ENCODE measurements around the gene ABCA6. TPM values are rescaled to one million over a fixed set of nuclear protein-coding genes. Genes with fewer than 3 reads are reported as not detected.
"Not testable (repeated sequence)": the region's sequence is repeated elsewhere in the genome, so short reads cannot be mapped to it uniquely, and the experiment has no call there.

ABCA6 gene
- total RNA-seq, 1 experiment from 2014 or later, result 2.1 TPM

DNA sequence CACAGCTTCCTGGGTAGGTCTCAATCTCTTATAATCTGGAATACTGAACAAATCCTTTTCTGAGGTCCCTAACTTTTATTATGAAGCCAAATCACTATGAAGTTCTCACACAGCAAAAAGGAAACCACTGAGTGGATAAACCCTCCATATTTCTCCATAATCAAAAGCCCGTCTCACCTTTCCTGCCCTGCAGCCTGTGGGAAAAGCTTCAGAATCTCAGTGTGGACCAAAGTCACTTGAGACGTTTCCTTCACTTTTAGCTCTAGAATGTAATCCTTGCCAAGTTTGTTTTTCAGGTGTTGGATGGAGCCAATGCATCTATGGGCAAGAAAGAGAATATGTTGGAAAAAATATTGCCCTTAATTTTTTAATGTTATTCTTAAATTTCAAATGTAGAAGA is 59.0 kb downstream of the ABCA6 start:
- H3K9me3 ChIP-seq (ENCODE audit: low read depth, low read length, poor library complexity, severe bottlenecking), result peaks cover 14% of the 10 kb centered on the region
- no peak overlapping the region for H3K4me3 ChIP-seq (ENCODE audit: low read depth, low read length, poor library complexity, severe bottlenecking)
- BruUV-seq (replicated peaks), result no TSS peak
- TF ChIP-seq, protein P1, sequence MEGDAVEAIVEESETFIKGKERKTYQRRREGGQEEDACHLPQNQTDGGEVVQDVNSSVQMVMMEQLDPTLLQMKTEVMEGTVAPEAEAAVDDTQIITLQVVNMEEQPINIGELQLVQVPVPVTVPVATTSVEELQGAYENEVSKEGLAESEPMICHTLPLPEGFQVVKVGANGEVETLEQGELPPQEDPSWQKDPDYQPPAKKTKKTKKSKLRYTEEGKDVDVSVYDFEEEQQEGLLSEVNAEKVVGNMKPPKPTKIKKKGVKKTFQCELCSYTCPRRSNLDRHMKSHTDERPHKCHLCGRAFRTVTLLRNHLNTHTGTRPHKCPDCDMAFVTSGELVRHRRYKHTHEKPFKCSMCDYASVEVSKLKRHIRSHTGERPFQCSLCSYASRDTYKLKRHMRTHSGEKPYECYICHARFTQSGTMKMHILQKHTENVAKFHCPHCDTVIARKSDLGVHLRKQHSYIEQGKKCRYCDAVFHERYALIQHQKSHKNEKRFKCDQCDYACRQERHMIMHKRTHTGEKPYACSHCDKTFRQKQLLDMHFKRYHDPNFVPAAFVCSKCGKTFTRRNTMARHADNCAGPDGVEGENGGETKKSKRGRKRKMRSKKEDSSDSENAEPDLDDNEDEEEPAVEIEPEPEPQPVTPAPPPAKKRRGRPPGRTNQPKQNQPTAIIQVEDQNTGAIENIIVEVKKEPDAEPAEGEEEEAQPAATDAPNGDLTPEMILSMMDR (conservative IDR thresholded peaks at IDR 0.05; ENCODE audit: low read depth, low read length), result no peak
- no peak for TF ChIP-seq EZH2 (IDR thresholded peaks at IDR 0.05; ENCODE audit: borderline replicate concordance, low read depth, low read length, poor library complexity, severe bottlenecking)
- ChIA-PET POLR2A (ENCODE audit: low non-redundant PET) (no interaction called here), CTCF (no interaction called here)
- H3K36me3 ChIP-seq (ENCODE audit: insufficient read depth, low read length, poor library complexity, severe bottlenecking), result no peaks in the 10 kb centered on the region
- H3K27ac ChIP-seq (ENCODE audit: low read depth, low read length, poor library complexity, severe bottlenecking), result no peak overlapping the region
- no peak for DNase-seq (ENCODE audit: low spot score)
- H3K27me3 ChIP-seq (replicated peaks; ENCODE audit: insufficient read depth, low read depth, low read length, poor library complexity), result no peaks in the 10 kb centered on the region
- intact Hi-C loops (cut with micrococcal nuclease; ENCODE audit: unreplicated experiment), result no loop called here
- H3K4me1 ChIP-seq (ENCODE audit: insufficient read depth, low read length, poor library complexity, severe bottlenecking), result peaks cover 4% of the 10 kb centered on the region

- POLR2A ChIA-PET (ENCODE audit: low non-redundant PET), result no interaction called here
- CTCF ChIA-PET, result no interaction called here
- no peak for TF ChIP-seq EZH2 (IDR thresholded peaks at IDR 0.05; ENCODE audit: borderline replicate concordance, low read depth, low read length, poor library complexity, severe bottlenecking)
- intact Hi-C loops (cut with micrococcal nuclease; ENCODE audit: unreplicated experiment), result no loop called here
- no TSS peak for BruUV-seq (replicated peaks)
- peak; percentile 62 for DNase-seq (ENCODE audit: low spot score)
- H3K27me3 ChIP-seq (replicated peaks; ENCODE audit: insufficient read depth, low read depth, low read length, poor library complexity), result no peaks in the 10 kb centered on the region
- no peak overlapping the region for H3K4me3 ChIP-seq (ENCODE audit: low read depth, low read length, poor library complexity, severe bottlenecking)
- no peaks in the 10 kb centered on the region for H3K36me3 ChIP-seq (ENCODE audit: insufficient read depth, low read length, poor library complexity, severe bottlenecking)
- peaks cover 4% of the 10 kb centered on the region for H3K4me1 ChIP-seq (ENCODE audit: insufficient read depth, low read length, poor library complexity, severe bottlenecking)
- H3K9me3 ChIP-seq (ENCODE audit: low read depth, low read length, poor library complexity, severe bottlenecking), result peaks cover 14% of the 10 kb centered on the region
- no peak overlapping the region for H3K27ac ChIP-seq (ENCODE audit: low read depth, low read length, poor library complexity, severe bottlenecking)
These were observed 62.8 kb downstream of the ABCA6 start for GRCh38 chr17:69078864-69079263.

DNA sequence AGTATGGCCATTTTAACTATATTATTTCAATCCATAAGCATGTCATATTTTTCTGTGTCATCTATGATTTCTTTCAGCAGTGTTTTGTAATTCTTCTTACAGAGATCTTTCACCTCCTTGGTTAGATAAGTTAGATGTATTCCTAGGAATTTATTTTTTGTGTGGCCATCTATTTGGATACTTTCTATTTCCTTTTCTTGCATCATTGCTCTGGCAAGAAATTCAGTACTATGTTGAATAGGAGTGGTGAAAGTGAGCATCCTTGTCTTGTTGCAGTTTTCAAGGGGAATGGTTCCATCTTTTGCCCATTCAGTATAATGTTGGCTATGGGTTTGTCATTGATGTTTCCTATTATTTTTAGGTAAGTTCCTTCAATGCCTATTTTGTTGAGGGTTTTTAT is 65.9 kb downstream of the ABCA6 start:
- Histone ChIP-seq H3K9me3 (ENCODE audit: low read depth, low read length, poor library complexity, severe bottlenecking) (no peaks in the 10 kb centered on the region), H3K4me1 (ENCODE audit: insufficient read depth, low read length, poor library complexity, severe bottlenecking) (peaks cover 4% of the 10 kb centered on the region), H3K27me3 (replicated peaks; ENCODE audit: insufficient read depth, low read depth, low read length, poor library complexity) (no peaks in the 10 kb centered on the region), H3K27ac (ENCODE audit: low read depth, low read length, poor library complexity, severe bottlenecking) (no peak overlapping the region), H3K36me3 (ENCODE audit: insufficient read depth, low read length, poor library complexity, severe bottlenecking) (no peaks in the 10 kb centered on the region), H3K4me3 (ENCODE audit: low read depth, low read length, poor library complexity, severe bottlenecking) (no peak overlapping the region)
- ChIA-PET POLR2A (ENCODE audit: low non-redundant PET) (no interaction called here), CTCF (no interaction called here)
- DNase-seq (ENCODE audit: low spot score), result no peak
- intact Hi-C loops (cut with micrococcal nuclease; ENCODE audit: unreplicated experiment), result no loop called here
- BruUV-seq (replicated peaks), result no TSS peak
- no peak for TF ChIP-seq EZH2 (IDR thresholded peaks at IDR 0.05; ENCODE audit: borderline replicate concordance, low read depth, low read length, poor library complexity, severe bottlenecking)
- TF ChIP-seq, protein P1 (conservative IDR thresholded peaks at IDR 0.05; ENCODE audit: low read depth, low read length), result no peak

DNA sequence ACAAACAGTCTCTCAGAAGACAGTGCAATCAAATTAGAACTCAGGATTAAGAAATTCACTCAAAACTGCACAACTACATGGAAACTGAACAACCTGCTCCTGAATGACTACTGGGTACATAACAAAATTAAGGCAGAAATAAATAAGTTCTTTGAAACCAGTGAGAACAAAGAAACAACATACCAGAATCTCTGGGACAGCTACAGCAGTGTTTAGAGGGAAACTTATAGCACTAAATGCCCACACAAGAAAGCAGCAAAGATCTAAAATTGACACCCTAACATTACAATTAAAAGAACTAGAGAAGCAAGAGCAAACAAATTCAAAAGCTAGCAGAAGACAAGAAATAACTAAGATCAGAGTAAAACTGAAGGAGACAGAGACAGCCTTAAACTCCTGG is 68.3 kb downstream of the ABCA6 start:
- BruUV-seq (replicated peaks); DNase-seq (ENCODE audit: low spot score); H3K9me3 ChIP-seq (ENCODE audit: low read depth, low read length, poor library complexity, severe bottlenecking); CTCF ChIA-PET; intact Hi-C loops (cut with micrococcal nuclease; ENCODE audit: unreplicated experiment); H3K27ac ChIP-seq (ENCODE audit: low read depth, low read length, poor library complexity, severe bottlenecking); POLR2A ChIA-PET (ENCODE audit: low non-redundant PET); H3K4me1 ChIP-seq (ENCODE audit: insufficient read depth, low read length, poor library complexity, severe bottlenecking); H3K27me3 ChIP-seq (replicated peaks; ENCODE audit: insufficient read depth, low read depth, low read length, poor library complexity); H3K36me3 ChIP-seq (ENCODE audit: insufficient read depth, low read length, poor library complexity, severe bottlenecking); H3K4me3 ChIP-seq (ENCODE audit: low read depth, low read length, poor library complexity, severe bottlenecking): not testable (repeated sequence)

- H3K36me3 ChIP-seq (ENCODE audit: insufficient read depth, low read length, poor library complexity, severe bottlenecking); POLR2A ChIA-PET (ENCODE audit: low non-redundant PET); H3K4me1 ChIP-seq (ENCODE audit: insufficient read depth, low read length, poor library complexity, severe bottlenecking); H3K4me3 ChIP-seq (ENCODE audit: low read depth, low read length, poor library complexity, severe bottlenecking); H3K27ac ChIP-seq (ENCODE audit: low read depth, low read length, poor library complexity, severe bottlenecking); intact Hi-C loops (cut with micrococcal nuclease; ENCODE audit: unreplicated experiment); CTCF ChIA-PET; DNase-seq (ENCODE audit: low spot score); H3K9me3 ChIP-seq (ENCODE audit: low read depth, low read length, poor library complexity, severe bottlenecking); BruUV-seq (replicated peaks); H3K27me3 ChIP-seq (replicated peaks; ENCODE audit: insufficient read depth, low read depth, low read length, poor library complexity): not testable (repeated sequence)
These were observed 68.9 kb downstream of the ABCA6 start for GRCh38 chr17:69072803-69073256.

DNA sequence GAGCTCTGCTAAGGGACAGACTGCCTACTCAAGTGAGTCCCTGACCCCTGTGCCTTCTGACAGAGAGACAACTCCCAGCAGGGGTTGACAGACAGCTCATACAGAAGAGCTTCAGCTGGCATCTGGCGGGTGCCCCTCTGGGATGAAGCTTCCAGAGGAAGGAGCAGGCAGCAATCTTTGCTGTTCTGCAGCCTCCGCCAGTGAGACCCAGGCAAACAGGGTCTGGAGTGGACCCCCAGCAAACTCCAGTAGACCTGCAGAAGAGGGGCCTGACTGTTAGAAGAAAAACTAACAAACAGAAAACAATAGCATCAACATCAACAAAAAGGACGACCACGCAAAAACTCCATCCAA is 70.5 kb downstream of the ABCA6 start:
- H3K36me3 ChIP-seq (ENCODE audit: insufficient read depth, low read length, poor library complexity, severe bottlenecking); H3K4me1 ChIP-seq (ENCODE audit: insufficient read depth, low read length, poor library complexity, severe bottlenecking); H3K9me3 ChIP-seq (ENCODE audit: low read depth, low read length, poor library complexity, severe bottlenecking); H3K27me3 ChIP-seq (replicated peaks; ENCODE audit: insufficient read depth, low read depth, low read length, poor library complexity); intact Hi-C loops (cut with micrococcal nuclease; ENCODE audit: unreplicated experiment); H3K4me3 ChIP-seq (ENCODE audit: low read depth, low read length, poor library complexity, severe bottlenecking); POLR2A ChIA-PET (ENCODE audit: low non-redundant PET); CTCF ChIA-PET; H3K27ac ChIP-seq (ENCODE audit: low read depth, low read length, poor library complexity, severe bottlenecking); DNase-seq (ENCODE audit: low spot score); BruUV-seq (replicated peaks): not testable (repeated sequence)
